Ovary (tissue), 9 donors: Measurements from ENCODE around the gene NDEL1. TPM values are rescaled to one million over a fixed set of nuclear protein-coding genes. Genes with fewer than 3 reads are reported as not detected.

Experiments used
- DNase-seq, 5 donors: peaks; one replicate each; pipeline ENCODE4 v3.0.0-alpha.2; 2019 to 2020
- H3K27ac ChIP-seq, 2 donors: fragments of 200-600 bp; one replicate each; pipeline versions ENCODE4 v1.5.1 to v1.8.0; 2019 to 2022
- H3K27me3 ChIP-seq: fragments of 200-600 bp; one replicate; pipeline ENCODE4 v1.8.0; 2022
- H3K36me3 ChIP-seq: fragments of 200-600 bp; sonication (generic); one replicate; pipeline ENCODE4 v1.5.1; 2019
- H3K4me1 ChIP-seq: one replicate; pipeline ENCODE4 v1.8.1; 2013; ENCODE audit warnings: mild to moderate bottlenecking, moderate library complexity; ENCODE audit not compliant: insufficient read depth
- H3K4me3 ChIP-seq: fragments of 200-600 bp; sonication (generic); one replicate; pipeline ENCODE4 v1.5.1; 2017
- H3K9me3 ChIP-seq, 2 donors: fragments of 200-600 bp in 1 of 2; sonication (generic) in 1 of 2; one replicate each; pipeline versions ENCODE4 v1.5.1 to v1.8.1; 2013 to 2019; ENCODE audit warnings: mild to moderate bottlenecking in 1 of 2, moderate library complexity in 1 of 2
- EP300 ChIP-seq: sonication (generic); formaldehyde crosslinking; IDR thresholded peaks from one replicate; pipeline ENCODE4 v1.6.1; 2017; ENCODE audit warnings: antibody characterized with exemption
- POLR2A ChIP-seq: fragments of 450-650 bp; IDR thresholded peaks from one replicate; pipeline ENCODE4 v1.6.1; 2017; ENCODE audit warnings: antibody characterized with exemption, mild to moderate bottlenecking, moderate library complexity
- WGBS, 3 donors: extraction: QIAGEN DNeasy Blood & Tissue Kit in 1 of 3; methylation state at CpG; one replicate each; pipeline versions ENCODE4 v1.1.5 to v1.1.7; 2013 to 2017; 5-methylcytosine and 5-hydroxymethylcytosine counted together
- intact Hi-C, 4 donors: fragments of 100-400 bp; cut with DNase I; formaldehyde crosslinking; loops; one replicate each; pipeline versions ENCODE4 v1.11.0 to v1.15.1; 2022 to 2023
- polyA plus RNA-seq, 2 donors: library from polyadenylated mRNA; stranded (reverse); fragments of 200-250 nt in 1 of 2; fragments of 350-450 nt in 1 of 2; fragmentation: Illumina TruSeq in 1 of 2; extraction: RNeasy Lipid Tissue Mini Kit (QIAGEN cat#74804) in 1 of 2; gene quantifications; one replicate each; pipeline ENCODE4 v1.2.3, GENCODE V29; 2013 to 2014
- small RNA-seq: library from RNA; depleted of rRNA; stranded (forward); fragments of <200 nt; gene quantifications from one replicate; pipeline ENCODE3, GENCODE V24; 2016
- total RNA-seq, 7 donors: library from RNA; depleted of rRNA in 2 of 7; stranded (reverse); fragments of >200 nt in 2 of 7; fragmentation: NEBNext Ultra II Directional in 3 of 7; extraction: Animal tissue kit (Norgen Biotek cat#: 25700) in 3 of 7; gene quantifications; one replicate each; pipeline versions ENCODE4 v1.1.0 to v1.2.4, GENCODE V29; 2016 to 2023
- TF ChIP-seq, protein P1 (sequence below), 3 donors: fragments of 450-650 bp in 2 of 3; fragments of 200-600 bp in 1 of 3; IDR thresholded peaks; one replicate each; pipeline versions ENCODE4 v1.5.1 to v1.8.0; 2016 to 2022; ENCODE audit warnings: antibody characterized with exemption in 3 of 3, mild to moderate bottlenecking in 1 of 3
- donor health status: DM: no; HTN: no; CAD: no; lungs with moderate emphysema.
- donor health status: DM: no; HTN: no; CAD: no.
- donor health status: Bipolar disorder and iron deficiency.
- donor health status: DM: yes; HTN: yes; CAD: no.
- donor health status: DM: no; HTN: no; CAD: no.
- donor health status: DM: yes; HTN: yes; CAD: no.

Gene NDEL1
- total and polyA plus RNA-seq, 9 donors, result 36.7 to 86.5 (median 63.2) TPM

DNA sequence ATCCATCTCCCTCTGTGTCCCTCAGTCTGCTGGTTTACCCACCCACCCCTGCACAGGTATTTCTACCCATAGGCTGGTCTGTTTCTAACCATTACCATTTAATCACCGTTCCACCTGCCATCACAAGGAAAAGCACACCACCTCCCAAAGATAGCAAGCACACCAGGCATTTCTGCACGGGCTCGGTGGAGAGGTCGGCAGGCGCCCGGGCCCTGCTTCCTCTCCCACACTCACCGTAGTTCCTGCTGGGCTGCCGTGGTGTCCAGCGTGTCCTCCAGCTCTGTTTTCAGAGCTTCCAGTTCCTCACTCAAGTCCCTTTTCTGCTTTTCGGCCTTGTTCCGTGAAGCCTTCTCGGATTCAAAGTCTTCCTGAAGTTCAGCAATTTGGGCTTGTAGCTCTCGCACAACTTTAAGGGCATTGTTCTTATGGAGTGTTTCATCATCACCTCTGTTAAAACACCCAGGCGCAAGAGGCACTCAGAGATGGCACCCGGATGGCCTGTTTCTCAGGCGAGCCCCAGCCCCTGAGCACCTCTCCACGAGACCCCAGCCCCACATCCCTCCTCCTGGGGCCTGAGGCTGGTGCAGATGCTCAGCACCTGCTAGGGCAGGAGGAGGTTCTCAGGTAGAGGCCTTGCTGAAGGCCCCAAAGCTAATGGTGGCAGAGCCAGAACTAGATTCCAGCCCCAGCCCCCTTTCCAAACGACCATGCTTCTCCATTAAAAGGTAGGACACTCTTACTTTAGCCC lies 69.0 kb downstream of the NDEL1 start:
- 92 to 95% (median 93%) methylated on average over 18 of the region's 18 CpGs for WGBS, 3 donors
- H3K4me1 ChIP-seq, result peaks cover 2% of the 10 kb centered on the region
- H3K4me3 ChIP-seq, result no peak overlapping the region
- no peaks in the 10 kb centered on the region for H3K27me3 ChIP-seq
- no peaks in the 10 kb centered on the region for H3K9me3 ChIP-seq
- DNase-seq, result no peak
- H3K27ac ChIP-seq, result no peak overlapping the region
- intact Hi-C loops, result no loop called here
- TF ChIP-seq, protein P1, sequence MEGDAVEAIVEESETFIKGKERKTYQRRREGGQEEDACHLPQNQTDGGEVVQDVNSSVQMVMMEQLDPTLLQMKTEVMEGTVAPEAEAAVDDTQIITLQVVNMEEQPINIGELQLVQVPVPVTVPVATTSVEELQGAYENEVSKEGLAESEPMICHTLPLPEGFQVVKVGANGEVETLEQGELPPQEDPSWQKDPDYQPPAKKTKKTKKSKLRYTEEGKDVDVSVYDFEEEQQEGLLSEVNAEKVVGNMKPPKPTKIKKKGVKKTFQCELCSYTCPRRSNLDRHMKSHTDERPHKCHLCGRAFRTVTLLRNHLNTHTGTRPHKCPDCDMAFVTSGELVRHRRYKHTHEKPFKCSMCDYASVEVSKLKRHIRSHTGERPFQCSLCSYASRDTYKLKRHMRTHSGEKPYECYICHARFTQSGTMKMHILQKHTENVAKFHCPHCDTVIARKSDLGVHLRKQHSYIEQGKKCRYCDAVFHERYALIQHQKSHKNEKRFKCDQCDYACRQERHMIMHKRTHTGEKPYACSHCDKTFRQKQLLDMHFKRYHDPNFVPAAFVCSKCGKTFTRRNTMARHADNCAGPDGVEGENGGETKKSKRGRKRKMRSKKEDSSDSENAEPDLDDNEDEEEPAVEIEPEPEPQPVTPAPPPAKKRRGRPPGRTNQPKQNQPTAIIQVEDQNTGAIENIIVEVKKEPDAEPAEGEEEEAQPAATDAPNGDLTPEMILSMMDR (IDR thresholded peaks at IDR 0.05), result no peak
- TF ChIP-seq EP300, result no peak
- TF ChIP-seq POLR2A, result no peak
- H3K36me3 ChIP-seq, result no peaks in the 10 kb centered on the region

DNA sequence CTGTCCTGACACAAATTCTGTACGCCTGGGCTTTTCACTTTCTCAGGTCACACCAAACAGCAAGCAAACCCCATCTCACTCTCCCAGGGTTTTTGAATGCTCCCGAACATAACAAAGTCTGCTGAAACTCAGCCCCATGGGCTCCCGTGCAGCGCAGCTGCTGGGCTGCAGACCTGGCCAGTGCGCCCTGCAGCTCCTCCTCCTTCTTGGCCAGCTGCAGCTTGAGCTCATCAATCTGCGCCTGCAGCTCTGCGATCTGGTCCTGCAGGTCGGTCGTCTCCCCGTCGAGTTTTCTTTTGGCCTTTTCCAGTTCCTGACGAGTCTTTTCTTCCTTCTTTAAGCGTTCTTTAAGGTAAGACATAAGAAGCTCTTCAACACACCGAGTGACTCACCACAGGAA lies 70.5 kb downstream of the NDEL1 start:
- 81 to 85% (median 84%) methylated on average over 14 of the region's 14 CpGs for WGBS, 3 donors
- H3K27ac ChIP-seq, result no peak overlapping the region
- TF ChIP-seq, protein P1 (IDR thresholded peaks at IDR 0.05), result no peak
- TF ChIP-seq EP300 (no peak), POLR2A (no peak)

DNA sequence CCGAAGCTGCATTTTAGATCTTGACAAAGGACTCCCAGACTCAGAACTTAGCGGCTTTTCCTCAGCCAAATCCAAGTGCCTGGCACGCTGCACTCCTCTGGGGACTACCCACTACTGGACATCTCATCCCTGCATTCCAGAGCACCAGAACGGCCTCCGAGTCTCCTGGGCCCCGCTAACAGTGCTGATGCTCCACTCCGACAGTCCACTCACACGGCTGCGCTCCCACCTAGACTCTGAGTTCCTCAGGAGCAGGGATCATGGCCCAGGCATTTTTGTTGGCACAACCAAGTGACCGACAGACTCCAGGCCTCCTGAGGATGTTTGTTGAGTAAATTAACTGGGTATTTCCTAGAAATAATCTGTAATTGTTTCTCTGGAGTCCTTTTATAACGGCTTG lies 79.1 kb downstream of the NDEL1 start:
- no peaks in the 10 kb centered on the region for H3K36me3 ChIP-seq
- H3K4me3 ChIP-seq, result no peak overlapping the region
- intact Hi-C loops, result no loop called here
- H3K9me3 ChIP-seq, result no peaks in the 10 kb centered on the region
- H3K4me1 ChIP-seq, result no peaks in the 10 kb centered on the region
- no peak overlapping the region for H3K27ac ChIP-seq
- TF ChIP-seq, protein P1 (IDR thresholded peaks at IDR 0.05), result no peak
- no peak for TF ChIP-seq POLR2A
- TF ChIP-seq EP300, result no peak
- DNase-seq, result no peak
- WGBS, 3 donors, result 91 to 94% (median 92%) methylated on average over 11 of the region's 11 CpGs
- H3K27me3 ChIP-seq, result no peaks in the 10 kb centered on the region

More for the DNA sequence above, 70.5 kb downstream of the NDEL1 start:
- Histone ChIP-seq H3K27me3 (no peaks in the 10 kb centered on the region), H3K9me3 (no peaks in the 10 kb centered on the region), H3K4me3 (no peak overlapping the region), H3K4me1 (no peaks in the 10 kb centered on the region), H3K36me3 (no peaks in the 10 kb centered on the region)
- DNase-seq, result no peak
- intact Hi-C loops, result no loop called here

Small RNAs within 50 kb of the gene (small RNA-seq; reads per million reads assigned to genes)
- gene RNU7-43P, result not detected

Other genes with a start within 250 kb of the NDEL1 start
- gene BORCS6, start 245.7 kb upstream of the NDEL1 start, total RNA-seq, result 1 to 10 TPM; 5.5 to 7.2 (median 6.7) TPM
- gene BORCS6, start 245.7 kb upstream of the NDEL1 start, polyA plus RNA-seq, result 1 to 10 TPM; 1.3 to 7.2 TPM
- gene AURKB, start 225.3 kb upstream of the NDEL1 start, total RNA-seq, result 1 to 10 TPM in 2 of 7 donors, under 1 TPM in 2, not detected in 3; 0.80 to 1.7 (median 1.1) TPM
- gene AURKB, start 225.3 kb upstream of the NDEL1 start, polyA plus RNA-seq, result 1 to 10 TPM in 1 of 2 donors, under 1 TPM in 1; 0.68 to 1.5 TPM
- gene CTC1, start 187.8 kb upstream of the NDEL1 start, total RNA-seq, result 10 to 100 TPM; 28.3 to 60.0 (median 48.7) TPM
- 10 to 100 TPM; 18.4 to 33.4 TPM for gene CTC1, start 187.8 kb upstream of the NDEL1 start, polyA plus RNA-seq
- gene PFAS, start 186.6 kb upstream of the NDEL1 start, total RNA-seq, result 10 to 100 TPM in 6 of 7 donors, 1 to 10 TPM in 1; 6.6 to 69.9 (median 35.3) TPM
- gene PFAS, start 186.6 kb upstream of the NDEL1 start, polyA plus RNA-seq, result 10 to 100 TPM in 1 of 2 donors, 1 to 10 TPM in 1; 8.4 to 11.0 TPM
- 10 to 100 TPM; 14.5 to 37.8 (median 28.0) TPM for gene RANGRF, start 147.2 kb upstream of the NDEL1 start, total RNA-seq
- gene RANGRF, start 147.2 kb upstream of the NDEL1 start, polyA plus RNA-seq, result 10 to 100 TPM; 30.1 to 48.3 TPM
- gene SLC25A35, start 140.5 kb upstream of the NDEL1 start, total RNA-seq, result 1 to 10 TPM in 6 of 7 donors, under 1 TPM in 1; 0.72 to 6.4 (median 1.8) TPM
- 1 to 10 TPM; 2.5 to 3.6 TPM for gene SLC25A35, start 140.5 kb upstream of the NDEL1 start, polyA plus RNA-seq
- 10 to 100 TPM in 1 of 7 donors, 1 to 10 TPM in 6; 1.7 to 11.3 (median 3.6) TPM for gene ARHGEF15, start 125.6 kb upstream of the NDEL1 start, total RNA-seq
- gene ARHGEF15, start 125.6 kb upstream of the NDEL1 start, polyA plus RNA-seq, result 1 to 10 TPM; 4.9 to 9.8 TPM
- not detected for gene ODF4, start 96.0 kb upstream of the NDEL1 start, total RNA-seq
- not detected for gene ODF4, start 96.0 kb upstream of the NDEL1 start, polyA plus RNA-seq
- over 10,000 TPM in 1 of 7 donors, 1,000 to 10,000 TPM in 6; 2,824 to 11,226 (median 3,297) TPM for gene RPL26, start 52.7 kb upstream of the NDEL1 start, total RNA-seq
- gene RPL26, start 52.7 kb upstream of the NDEL1 start, polyA plus RNA-seq, result 1,000 to 10,000 TPM; 5,564 to 8,248 TPM
- gene RNF222, start 38.1 kb upstream of the NDEL1 start, total RNA-seq, result not detected
- not detected for gene RNF222, start 38.1 kb upstream of the NDEL1 start, polyA plus RNA-seq
- gene MYH10, start 194.8 kb downstream of the NDEL1 start, total RNA-seq, result 100 to 1,000 TPM in 1 of 7 donors, 10 to 100 TPM in 6; 30.4 to 113 (median 75.5) TPM
- gene MYH10, start 194.8 kb downstream of the NDEL1 start, polyA plus RNA-seq, result 100 to 1,000 TPM in 1 of 2 donors, 10 to 100 TPM in 1; 33.9 to 117 TPM